NT2/D1 (cell line): Measurements from ENCODE around the gene RAX2.
A peak's percentile ranks its signal among the peaks of the same experiment; 100 is the strongest.

Experiments used
- SUZ12 ChIP-seq: IDR thresholded peaks from 2 replicates; pipeline ENCODE4 v1.6.1; 2011; ENCODE audit not compliant: insufficient read length, insufficient read depth; ENCODE audit errors: extremely low read depth
- YY1 ChIP-seq: IDR thresholded peaks from 2 replicates; pipeline ENCODE4 v1.6.1; 2011; ENCODE audit not compliant: insufficient read length, insufficient read depth
- ZNF274 ChIP-seq: IDR thresholded peaks from 2 replicates; pipeline ENCODE4 v1.6.1; 2011; ENCODE audit warnings: mild to moderate bottlenecking, low read depth, low read length

DNA sequence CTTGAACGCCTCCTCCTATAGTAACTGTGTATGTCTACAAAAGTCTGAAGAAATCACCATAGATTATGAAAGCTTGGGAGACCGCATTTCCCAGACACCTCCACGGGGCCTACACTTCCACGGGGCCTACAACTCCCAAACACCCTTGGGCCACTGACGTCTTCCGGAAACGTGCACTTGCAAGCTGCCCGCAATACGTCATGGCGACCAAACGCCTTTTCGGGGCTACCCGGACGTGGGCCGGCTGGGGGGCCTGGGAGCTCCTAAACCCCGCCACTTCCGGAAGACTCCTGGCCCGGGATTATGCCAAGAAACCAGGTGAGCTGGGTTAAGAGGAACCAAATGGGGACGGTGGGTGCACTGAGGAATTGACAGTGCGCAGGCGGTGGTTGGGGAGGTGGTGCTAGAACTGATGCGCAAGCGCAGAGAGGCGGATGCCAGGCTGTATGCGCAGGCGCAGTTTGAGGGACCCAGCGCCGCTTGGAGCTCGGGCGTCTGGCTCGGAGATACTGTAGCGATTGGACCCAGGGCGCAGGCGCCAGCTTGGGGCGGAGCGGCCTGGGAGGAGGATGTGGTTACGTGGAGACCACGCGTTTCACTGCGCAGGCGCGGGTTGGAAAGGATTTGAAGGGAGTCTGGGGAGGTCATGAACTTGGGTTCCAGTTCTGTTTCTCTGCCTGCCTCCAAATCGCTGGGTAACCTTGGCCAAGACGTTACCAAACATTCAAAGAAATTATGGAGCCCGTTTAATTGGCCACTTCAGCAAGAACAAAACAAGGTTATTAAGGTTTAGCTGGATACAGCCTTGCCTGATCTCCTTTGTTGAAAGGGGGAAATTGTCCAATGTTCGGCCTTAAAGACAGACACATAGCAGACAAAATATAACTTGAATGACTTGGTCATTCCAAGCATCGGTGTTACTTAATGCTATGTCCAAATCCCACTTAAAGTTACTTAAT is 9.2 kb downstream of the RAX2 start, which contains the start of gene MRPL54:
- peak; percentile 57 for TF ChIP-seq YY1
- TF ChIP-seq SUZ12 = no peak
- no peak for TF ChIP-seq ZNF274
